ENCODE measurements around the gene TMEM72.

TMEM72 gene

DNA sequence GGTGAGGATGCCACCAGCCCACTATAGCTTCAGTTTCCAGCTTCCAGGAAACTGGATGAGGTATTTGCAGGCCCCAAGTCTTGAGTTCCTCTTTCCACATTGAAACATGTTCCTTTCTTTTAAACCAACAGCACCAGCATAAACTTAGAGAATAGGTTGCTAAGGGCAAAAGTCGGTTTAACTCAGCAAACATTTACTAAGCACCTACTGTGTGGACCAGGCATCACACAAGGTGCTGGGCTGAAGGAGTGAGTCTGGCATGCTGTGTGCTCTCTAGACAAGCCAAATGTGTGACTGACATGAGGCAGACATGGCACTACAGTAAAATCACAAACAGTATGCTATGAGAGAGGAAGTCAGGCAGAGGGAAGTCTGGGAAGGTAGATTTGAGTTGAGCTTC lies 37.5 kb downstream of the TMEM72 start:
- H3K4me3 ChIP-seq (ENCODE audit: low read length, poor library complexity, severe bottlenecking): no peak overlapping the region
- no peak overlapping the region for H3K4me2 ChIP-seq (ENCODE audit: low read depth, low read length, poor library complexity, severe bottlenecking)
- no peaks in the 10 kb centered on the region for H3K79me2 ChIP-seq (ENCODE audit: insufficient read depth, low read length)
- peaks cover 5% of the 10 kb centered on the region; the same call in 1 of the 2 replicates for H3K9me3 ChIP-seq (ENCODE audit: insufficient read depth, low read depth, low read length)
- no peaks in the 10 kb centered on the region for H3K27me3 ChIP-seq (ENCODE audit: insufficient read depth, low read length, poor library complexity, severe bottlenecking)
- no peaks in the 10 kb centered on the region for H3K4me1 ChIP-seq (ENCODE audit: insufficient read depth, low read length, poor library complexity, severe bottlenecking)
- H2AFZ ChIP-seq (ENCODE audit: low read length): no peak overlapping the region
- H3K9ac ChIP-seq (ENCODE audit: low read depth, low read length, poor library complexity, severe bottlenecking): no peak overlapping the region
- H3K9me2 ChIP-seq (replicated peaks; ENCODE audit: low read depth, low read length): no peaks in the 10 kb centered on the region
- TF ChIP-seq, protein P1, sequence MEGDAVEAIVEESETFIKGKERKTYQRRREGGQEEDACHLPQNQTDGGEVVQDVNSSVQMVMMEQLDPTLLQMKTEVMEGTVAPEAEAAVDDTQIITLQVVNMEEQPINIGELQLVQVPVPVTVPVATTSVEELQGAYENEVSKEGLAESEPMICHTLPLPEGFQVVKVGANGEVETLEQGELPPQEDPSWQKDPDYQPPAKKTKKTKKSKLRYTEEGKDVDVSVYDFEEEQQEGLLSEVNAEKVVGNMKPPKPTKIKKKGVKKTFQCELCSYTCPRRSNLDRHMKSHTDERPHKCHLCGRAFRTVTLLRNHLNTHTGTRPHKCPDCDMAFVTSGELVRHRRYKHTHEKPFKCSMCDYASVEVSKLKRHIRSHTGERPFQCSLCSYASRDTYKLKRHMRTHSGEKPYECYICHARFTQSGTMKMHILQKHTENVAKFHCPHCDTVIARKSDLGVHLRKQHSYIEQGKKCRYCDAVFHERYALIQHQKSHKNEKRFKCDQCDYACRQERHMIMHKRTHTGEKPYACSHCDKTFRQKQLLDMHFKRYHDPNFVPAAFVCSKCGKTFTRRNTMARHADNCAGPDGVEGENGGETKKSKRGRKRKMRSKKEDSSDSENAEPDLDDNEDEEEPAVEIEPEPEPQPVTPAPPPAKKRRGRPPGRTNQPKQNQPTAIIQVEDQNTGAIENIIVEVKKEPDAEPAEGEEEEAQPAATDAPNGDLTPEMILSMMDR (conservative IDR thresholded peaks at IDR 0.05; ENCODE audit: low read length): no peak
- TF ChIP-seq EZH2phosphoT487 (IDR thresholded peaks at IDR 0.05; ENCODE audit: borderline replicate concordance): no peak
- no peaks in the 10 kb centered on the region for H3F3A ChIP-seq (ENCODE audit: low read depth)
- H4K20me1 ChIP-seq (ENCODE audit: insufficient read depth, low read length, poor library complexity, severe bottlenecking): no peaks in the 10 kb centered on the region
- no peaks in the 10 kb centered on the region for H3K36me3 ChIP-seq (ENCODE audit: insufficient read depth, low read length)

DNA sequence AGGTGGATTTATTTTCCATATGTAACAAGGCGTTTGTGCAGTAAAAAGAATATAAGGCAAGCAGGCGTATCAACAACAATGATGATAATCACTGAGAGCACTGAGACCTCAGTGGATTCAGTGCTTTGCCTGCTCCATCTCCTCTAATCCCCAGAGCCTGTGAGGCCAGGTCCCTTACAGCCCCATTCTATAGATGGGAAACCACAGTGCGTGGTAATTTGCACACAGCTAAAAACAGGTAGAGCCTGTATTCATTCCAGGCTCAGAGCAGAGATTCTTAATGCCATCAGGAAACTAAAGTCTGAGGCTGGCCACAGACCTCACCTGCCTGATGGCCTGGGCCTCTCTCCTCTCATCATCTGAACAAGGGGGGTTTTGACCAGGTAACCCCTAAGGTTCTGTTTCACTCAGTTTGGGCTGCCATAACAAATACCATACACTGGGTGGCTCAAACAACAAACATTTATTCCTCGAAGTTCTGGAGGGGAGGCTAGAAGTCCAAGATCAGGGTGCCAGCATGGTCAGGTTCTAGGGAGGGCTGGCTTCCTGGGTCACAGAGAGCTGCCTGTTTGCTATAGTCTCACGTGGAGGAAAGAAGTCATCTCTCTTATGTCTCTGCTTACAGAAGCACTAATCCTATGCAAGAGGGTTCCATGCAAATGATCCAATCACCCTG lies 38.1 kb downstream of the TMEM72 start:
- peaks cover 1% of the 10 kb centered on the region; the same call in 1 of the 2 replicates for H3K9me3 ChIP-seq (ENCODE audit: insufficient read depth, low read depth, low read length)
- no peaks in the 10 kb centered on the region for H4K20me1 ChIP-seq (ENCODE audit: insufficient read depth, low read length, poor library complexity, severe bottlenecking)
- H3K36me3 ChIP-seq (ENCODE audit: insufficient read depth, low read length): no peaks in the 10 kb centered on the region
- H3K4me2 ChIP-seq (ENCODE audit: low read depth, low read length, poor library complexity, severe bottlenecking): no peak overlapping the region
- TF ChIP-seq EZH2phosphoT487 (IDR thresholded peaks at IDR 0.05; ENCODE audit: borderline replicate concordance): no peak
- TF ChIP-seq, protein P1 (conservative IDR thresholded peaks at IDR 0.05; ENCODE audit: low read length): no peak
- no peaks in the 10 kb centered on the region for H3K27me3 ChIP-seq (ENCODE audit: insufficient read depth, low read length, poor library complexity, severe bottlenecking)
- H3K9me2 ChIP-seq (replicated peaks; ENCODE audit: low read depth, low read length): no peaks in the 10 kb centered on the region
- H2AFZ ChIP-seq (ENCODE audit: low read length): no peak overlapping the region
- H3F3A ChIP-seq (ENCODE audit: low read depth): no peaks in the 10 kb centered on the region
- no peaks in the 10 kb centered on the region for H3K4me1 ChIP-seq (ENCODE audit: insufficient read depth, low read length, poor library complexity, severe bottlenecking)
- no peaks in the 10 kb centered on the region for H3K79me2 ChIP-seq (ENCODE audit: insufficient read depth, low read length)
- no peak overlapping the region for H3K9ac ChIP-seq (ENCODE audit: low read depth, low read length, poor library complexity, severe bottlenecking)
- no peak overlapping the region for H3K4me3 ChIP-seq (ENCODE audit: low read length, poor library complexity, severe bottlenecking)

DNA sequence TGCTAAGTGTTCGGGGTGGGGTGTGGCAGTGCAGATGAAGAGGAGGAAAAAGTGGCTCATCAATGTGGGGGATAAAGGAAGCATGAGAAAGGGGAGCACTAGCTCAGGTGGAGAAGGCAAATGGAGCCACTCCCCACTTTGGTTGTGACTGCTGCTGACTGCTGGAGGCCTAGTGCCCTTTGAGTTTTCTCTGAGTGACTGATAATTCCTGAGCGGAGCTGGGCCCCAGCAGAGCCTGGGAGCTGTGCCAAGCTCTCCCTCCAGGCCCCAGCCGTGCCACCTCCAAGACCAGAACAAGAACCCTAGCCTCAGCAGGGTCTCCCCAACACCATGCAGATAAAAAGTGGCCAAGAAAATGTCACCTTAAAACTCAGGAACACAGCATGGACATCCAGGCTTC lies 38.8 kb downstream of the TMEM72 start:
- no peak overlapping the region for H2AFZ ChIP-seq (ENCODE audit: low read length)
- H3K4me2 ChIP-seq (ENCODE audit: low read depth, low read length, poor library complexity, severe bottlenecking): no peak overlapping the region
- no peaks in the 10 kb centered on the region for H3K4me1 ChIP-seq (ENCODE audit: insufficient read depth, low read length, poor library complexity, severe bottlenecking)
- no peaks in the 10 kb centered on the region for H3K9me2 ChIP-seq (replicated peaks; ENCODE audit: low read depth, low read length)
- TF ChIP-seq EZH2phosphoT487 (IDR thresholded peaks at IDR 0.05; ENCODE audit: borderline replicate concordance): no peak
- TF ChIP-seq, protein P1 (conservative IDR thresholded peaks at IDR 0.05; ENCODE audit: low read length): no peak
- H3K9me3 ChIP-seq (ENCODE audit: insufficient read depth, low read depth, low read length): no peaks in the 10 kb centered on the region; the same call in 1 of the 2 replicates
- H3K9ac ChIP-seq (ENCODE audit: low read depth, low read length, poor library complexity, severe bottlenecking): no peak overlapping the region
- no peaks in the 10 kb centered on the region for H3K27me3 ChIP-seq (ENCODE audit: insufficient read depth, low read length, poor library complexity, severe bottlenecking)
- H3K4me3 ChIP-seq (ENCODE audit: low read length, poor library complexity, severe bottlenecking): no peak overlapping the region
- no peaks in the 10 kb centered on the region for H3F3A ChIP-seq (ENCODE audit: low read depth)
- H3K36me3 ChIP-seq (ENCODE audit: insufficient read depth, low read length): no peaks in the 10 kb centered on the region
- no peaks in the 10 kb centered on the region for H3K79me2 ChIP-seq (ENCODE audit: insufficient read depth, low read length)
- H4K20me1 ChIP-seq (ENCODE audit: insufficient read depth, low read length, poor library complexity, severe bottlenecking): no peaks in the 10 kb centered on the region
